GM19025 (cell line): ENCODE measurements around the gene SLC22A23.

Source experiments
- ATAC-seq: cut with Tn5 transposase; IDR thresholded peaks from one replicate; pipeline ENCODE4 v1.9.1; 2021; ENCODE audit warnings: mild to moderate bottlenecking, low read depth, moderate library complexity; ENCODE audit not compliant: unreplicated experiment

SLC22A23 gene

DNA sequence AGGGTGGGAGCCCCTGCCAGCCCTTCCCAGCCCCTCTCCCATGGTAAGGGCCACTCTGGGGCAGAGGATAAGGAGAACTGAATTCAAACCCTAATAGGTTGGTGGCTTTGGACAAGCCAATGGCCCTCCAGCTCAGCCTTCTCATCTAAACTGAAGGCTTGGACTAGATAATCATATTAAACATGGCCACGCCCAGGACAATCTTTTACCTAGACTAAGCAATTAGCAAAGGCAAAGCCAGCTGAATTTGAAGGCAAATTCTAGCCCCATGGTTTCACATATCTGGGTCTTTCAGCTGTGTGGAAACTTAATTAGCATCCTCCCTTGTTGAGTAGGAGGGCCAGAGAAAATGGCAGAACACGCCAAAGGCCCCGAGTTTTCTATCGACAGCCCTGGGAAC, 10.7 kb downstream of the SLC22A23 start:
- ATAC-seq: no peak

DNA sequence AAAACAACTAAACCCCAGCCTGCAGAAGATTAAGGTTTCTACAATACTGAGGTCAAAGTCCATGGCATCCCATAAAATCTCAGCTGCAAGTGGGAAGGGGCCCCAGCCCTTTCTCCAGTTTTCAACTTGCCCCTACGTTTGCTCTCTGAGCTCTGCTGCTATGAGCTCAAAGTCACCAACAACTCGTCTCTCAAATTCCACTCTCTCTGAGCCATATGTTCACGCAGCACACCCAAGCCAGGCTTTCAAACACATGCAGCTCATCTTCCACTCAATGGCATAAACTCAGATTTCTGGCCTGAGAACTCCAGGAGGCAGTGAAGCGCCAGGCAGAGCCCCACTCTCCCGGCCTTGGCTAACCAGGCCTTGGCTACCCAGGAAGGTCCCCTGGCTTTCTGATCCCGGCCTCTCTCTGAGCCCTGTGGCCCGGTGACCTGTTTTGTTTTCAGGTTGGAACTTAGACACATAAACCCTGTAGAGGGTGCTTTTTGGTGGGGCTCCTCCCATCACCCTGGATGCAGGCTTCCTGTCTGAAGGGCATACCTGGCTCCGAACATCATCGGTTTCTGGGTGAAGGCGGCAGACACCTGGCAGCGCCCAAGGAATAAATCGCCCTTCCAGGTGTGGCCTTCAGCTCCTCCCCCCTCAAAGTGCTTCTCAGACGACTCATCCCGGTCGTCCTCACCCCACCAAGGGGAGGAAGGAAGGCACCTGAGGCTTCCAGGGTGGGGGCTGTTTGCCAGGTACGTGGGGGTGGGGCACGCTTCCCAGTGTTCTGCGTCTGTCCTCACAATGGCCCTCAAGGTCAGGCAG, 12.4 kb downstream of the SLC22A23 start:
- no peak for ATAC-seq

DNA sequence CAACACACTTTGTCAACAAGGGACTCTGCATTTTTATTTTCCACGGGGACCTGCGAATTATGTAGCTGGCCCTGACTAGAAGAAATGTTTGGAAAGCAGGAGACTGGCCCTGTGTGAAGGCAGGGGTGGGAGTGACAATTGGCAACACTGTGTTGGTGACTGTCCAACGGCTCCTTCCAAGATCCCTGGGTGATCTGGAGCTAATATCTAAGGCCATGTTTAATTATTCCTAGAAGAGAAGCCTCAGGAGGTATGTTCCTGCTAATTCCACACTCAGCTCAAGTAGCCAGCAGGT, 13.7 kb downstream of the SLC22A23 start:
- no peak for ATAC-seq

DNA sequence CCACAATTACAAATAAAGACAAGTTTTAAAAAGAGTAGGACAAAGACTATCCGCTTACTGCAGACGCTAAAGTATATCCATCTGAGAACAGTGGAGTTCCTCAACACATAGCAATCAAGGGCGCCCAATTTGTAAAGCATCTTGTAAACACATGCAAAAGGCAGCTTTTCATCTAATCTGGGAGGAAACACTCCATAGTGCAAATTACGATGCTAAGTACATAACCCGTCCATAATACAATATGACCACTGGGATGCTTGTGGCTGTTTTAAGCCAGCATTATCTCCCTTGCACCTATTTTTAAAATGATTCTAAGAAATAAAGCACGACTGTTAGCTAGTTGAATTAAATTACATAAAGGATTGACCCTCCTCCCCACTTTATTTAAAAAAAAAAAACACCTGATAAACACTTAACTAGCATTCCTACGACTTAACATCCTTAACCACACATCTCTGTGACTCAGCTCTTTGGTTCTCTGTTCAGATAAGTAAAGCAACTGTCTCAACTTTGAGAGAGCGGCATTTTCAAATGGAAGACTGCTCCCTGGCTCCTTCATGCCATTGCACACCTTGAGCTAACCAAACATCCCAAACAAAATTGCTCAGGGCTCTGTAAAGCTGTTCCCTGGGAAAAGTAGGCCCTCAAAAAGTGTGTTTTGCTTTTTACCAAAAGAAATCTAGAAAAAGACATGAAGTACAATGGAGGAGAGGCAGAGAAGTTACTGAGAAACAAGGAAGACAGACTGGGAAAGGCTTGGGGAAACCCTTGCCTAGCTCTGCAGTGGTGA, 14.2 kb downstream of the SLC22A23 start:
- no peak for ATAC-seq

DNA sequence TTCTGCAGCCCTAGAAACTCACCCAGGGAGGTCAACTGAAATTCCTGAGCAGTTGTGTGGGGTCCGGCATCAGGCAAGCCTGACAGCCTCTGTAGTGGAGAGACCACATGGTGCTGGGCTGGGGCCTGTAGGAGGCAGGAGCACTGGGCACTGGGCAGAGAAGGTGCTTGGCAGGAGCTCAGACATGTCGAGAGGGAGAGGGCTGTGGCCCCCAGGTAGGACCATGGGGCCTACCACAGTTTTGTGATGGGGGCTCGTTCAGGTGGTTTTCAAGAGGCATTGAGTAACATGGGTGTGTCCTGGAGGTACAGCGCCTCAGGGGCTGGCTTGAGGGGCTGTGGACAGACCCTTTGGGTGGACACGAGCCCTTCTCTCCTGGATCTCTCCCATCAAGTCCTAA, 15.9 kb downstream of the SLC22A23 start:
- no peak for ATAC-seq

DNA sequence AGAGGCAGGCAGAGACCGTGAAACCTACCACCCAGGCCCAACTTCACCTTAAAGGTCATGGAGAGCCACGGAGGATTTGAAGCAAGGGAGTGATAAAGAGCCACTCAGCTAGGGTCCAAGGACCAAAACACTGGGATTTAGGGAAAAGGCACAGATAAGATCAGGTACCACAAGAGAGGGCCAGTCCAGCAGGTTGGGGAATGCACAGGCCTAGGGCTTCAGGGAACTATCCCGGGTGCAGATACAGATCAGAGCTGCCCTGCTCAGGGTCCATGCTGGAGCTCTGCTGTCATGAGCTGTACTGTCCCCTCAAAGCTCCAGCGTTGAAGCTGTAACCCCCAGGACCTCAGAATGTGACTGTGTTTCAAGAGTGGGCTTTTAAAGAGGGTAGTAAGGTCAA, 16.9 kb downstream of the SLC22A23 start:
- ATAC-seq: no peak

DNA sequence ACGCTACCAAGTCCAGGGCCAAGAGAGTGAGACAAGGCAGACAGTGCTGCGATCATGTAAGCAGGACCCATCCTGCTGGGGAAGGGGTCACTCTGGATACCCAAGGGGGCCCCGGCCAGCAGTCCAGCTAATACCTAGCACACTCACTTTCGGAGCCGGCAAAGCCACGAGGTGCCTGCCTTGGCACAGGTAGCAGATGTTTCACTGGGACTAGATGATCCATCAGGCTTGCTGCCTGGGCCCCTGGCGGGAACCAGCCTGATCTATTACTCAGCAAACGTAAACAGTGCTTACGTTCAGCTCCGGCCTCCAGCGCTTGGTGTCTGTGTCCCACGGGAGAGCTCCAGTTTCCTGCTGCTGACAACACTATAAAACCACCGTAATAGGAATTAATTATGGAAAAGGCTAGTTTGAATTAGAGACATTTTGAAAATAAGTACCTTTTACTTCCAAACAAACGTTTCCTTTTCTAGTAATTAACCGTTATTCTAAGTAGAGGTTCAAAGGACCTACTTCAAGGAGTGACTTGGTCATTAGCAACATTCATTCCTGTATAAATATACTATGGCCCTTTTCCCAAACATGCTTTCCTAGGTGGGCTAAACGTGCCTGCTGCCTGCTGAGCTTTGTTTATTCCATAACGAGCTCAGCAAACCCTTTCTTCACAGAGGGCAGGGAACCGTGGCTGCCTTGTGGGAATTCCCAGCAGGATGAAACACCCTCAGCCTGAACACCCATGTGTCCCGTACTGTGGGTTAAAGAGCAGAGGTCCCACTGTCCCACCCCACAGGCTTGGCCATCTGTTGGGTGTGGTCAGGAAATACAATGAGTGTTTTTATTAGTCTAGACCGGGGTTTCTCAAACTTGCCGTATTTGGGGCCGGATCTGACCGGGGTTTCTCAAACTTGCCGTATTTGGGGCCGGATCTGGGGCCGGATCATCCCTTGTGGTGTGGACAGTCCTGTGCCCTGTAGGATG, 18.4 kb downstream of the SLC22A23 start:
- no peak for ATAC-seq

DNA sequence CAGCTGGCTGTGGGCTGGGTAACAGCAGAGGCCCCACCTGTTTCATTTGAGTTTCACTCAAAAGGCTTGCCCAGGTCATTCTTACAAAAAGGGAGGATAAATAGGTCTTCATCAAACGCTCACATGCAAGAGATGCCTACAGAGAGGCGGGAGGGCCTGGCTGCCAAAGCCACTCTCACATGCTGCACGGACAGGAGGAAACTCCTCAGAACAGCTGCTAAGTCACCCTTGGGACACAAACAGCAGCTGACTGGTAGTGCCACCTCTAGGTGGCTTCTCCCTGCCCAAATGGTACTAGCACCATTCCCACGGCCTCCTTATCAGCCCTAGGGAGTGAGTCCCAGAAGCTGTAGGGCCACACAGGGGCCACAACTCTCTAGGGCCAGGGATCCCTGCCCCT, 23.8 kb downstream of the SLC22A23 start:
- ATAC-seq: no peak

DNA sequence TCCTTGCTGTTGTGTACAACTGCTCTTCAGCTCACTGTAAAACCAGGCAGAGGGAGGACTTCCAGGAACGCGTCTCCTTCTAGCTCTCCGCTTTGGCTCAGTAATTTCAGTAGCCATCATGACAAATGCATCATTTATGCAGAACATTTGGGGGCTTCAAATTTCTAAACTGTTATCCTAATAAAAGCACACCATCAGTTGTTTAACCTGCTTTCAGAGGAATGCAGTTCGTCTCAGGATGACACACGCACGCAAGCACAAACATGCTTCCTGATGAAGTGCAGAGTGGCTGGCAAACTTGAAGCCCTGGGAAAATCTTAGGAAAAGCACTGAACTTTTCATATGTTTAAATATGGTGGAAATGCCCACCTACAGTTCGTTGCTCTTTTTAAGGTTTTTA, 24.4 kb downstream of the SLC22A23 start:
- no peak for ATAC-seq

DNA sequence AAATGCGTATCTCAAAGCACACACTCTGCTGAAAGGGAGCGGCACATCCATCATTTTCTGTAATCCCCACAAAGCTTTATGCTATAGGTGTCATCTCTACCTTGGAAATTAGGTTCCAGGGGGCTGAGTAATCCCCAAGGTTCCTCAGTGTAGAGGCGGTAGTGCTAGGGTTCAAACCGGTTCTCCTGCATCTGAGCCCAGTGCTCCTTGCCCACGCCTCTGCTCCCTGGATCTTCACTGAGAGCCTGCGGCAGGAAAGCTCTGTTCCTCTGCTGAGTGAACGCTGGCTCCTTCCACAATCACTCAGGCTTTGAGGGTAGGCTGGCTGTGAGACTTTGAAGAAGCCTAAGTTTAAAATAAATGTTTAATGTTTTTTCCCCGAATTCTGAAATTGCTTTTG, 24.9 kb downstream of the SLC22A23 start:
- ATAC-seq: no peak

DNA sequence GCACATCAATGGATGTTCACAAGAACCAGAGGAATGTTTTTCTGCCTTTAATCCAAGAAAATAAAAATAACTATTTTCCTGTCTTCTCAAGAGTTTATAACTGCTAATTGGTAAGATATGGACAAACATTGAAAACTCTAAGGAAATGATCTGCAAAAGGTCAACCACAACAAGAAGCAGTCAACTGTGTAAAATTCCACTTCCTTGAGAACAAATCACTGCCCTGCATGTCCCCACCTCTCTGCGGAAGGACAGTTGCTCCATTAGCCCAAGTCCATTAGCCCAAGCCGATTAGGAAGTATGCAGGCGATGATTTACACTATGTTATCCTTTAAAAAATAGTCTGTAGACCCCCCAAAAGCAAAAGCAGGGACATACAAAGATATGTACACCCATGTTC, 27.6 kb downstream of the SLC22A23 start:
- ATAC-seq: no peak

DNA sequence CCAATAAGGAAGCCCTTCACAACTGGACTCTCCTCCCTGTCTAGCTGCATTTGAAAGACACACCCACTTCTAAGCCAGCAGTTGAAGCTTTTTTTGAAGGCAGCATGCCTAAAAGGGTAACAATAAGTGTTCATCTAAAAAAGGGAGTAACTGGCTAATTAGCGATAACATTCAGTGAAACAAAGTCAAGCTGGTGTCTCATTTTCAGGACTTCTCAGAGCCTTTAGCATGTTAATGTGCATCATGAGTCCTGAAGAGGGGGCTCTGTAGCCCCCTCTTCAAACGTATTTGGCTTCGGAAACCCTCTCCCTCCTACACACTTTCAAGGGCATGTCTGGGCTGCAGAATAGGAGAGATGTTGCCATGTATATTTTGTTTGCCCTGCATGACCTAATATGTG, 28.1 kb downstream of the SLC22A23 start:
- no peak for ATAC-seq

DNA sequence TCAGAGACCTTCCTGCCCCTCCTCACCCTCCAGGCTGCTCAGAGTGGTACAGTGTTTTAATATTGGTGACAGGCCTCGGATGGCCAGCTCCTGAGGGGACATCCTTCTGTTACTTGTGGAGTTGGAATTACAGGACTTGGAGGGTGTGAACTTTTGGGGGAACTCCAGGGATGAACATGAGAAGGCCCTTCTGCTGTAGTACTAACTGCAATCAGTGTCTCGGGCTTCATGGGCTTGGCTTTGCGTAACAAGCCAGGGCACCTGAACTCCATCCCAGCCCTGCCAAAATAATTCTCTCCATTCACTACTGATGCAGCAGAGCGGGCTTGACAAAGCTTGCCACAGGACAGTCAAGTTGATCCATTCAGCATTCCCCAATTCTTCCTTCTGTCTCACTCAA, 28.6 kb downstream of the SLC22A23 start:
- no peak for ATAC-seq

DNA sequence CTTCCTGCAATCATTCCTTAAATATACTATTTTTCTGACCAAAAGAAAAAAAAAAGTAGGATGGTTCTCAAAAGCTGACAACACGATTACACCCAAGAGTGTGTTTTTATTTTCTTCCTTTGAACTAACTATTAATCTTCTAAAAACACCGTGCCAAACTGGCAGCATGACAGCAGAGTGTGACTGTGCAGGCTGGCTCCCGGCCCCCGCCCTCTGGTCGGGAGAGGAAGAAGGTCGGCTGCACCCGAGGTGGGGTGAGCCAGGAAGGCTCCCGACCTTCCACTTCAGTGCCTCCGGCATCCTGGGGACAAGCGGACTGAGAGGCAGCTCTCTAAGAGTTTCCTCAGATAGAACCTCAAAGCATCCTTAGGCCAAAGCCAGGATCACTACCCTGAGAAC, 29.2 kb downstream of the SLC22A23 start:
- no peak for ATAC-seq

DNA sequence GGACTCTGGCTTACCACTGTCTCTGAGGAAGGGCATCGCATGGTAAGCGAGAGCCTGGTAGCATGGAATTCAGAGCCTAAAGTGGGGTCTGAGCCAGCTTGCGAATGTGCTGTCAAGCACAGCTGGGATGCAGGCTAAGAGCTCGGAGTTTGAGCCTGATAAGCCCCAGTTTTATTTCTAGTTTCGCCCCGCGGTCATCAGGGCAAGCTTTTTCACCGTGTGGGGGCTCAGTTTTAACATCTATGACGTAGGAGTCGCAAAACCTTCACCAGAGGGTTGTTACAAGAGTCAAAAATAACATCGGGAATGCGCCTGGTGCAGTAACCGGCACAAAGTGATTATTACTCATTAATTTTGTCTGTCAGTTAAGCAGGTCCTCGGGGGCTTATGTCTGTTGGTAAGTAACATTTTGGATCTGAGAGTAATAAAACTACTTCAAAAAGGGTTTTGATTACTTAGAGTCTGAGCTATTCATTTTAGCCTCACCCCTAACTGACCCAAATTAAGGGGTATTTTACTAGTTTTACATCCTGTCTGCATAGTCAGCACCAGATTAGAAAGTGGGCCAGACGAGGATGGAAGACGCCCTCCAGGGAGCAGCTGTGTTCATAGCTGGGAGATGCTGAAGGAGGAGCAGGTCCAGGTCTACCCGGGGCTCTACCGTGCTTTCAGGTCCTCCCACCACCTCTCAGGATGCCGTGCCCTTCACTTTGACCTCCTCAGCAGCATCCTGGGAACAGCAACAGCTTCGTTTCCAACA, 29.7 kb downstream of the SLC22A23 start:
- ATAC-seq: no peak

DNA sequence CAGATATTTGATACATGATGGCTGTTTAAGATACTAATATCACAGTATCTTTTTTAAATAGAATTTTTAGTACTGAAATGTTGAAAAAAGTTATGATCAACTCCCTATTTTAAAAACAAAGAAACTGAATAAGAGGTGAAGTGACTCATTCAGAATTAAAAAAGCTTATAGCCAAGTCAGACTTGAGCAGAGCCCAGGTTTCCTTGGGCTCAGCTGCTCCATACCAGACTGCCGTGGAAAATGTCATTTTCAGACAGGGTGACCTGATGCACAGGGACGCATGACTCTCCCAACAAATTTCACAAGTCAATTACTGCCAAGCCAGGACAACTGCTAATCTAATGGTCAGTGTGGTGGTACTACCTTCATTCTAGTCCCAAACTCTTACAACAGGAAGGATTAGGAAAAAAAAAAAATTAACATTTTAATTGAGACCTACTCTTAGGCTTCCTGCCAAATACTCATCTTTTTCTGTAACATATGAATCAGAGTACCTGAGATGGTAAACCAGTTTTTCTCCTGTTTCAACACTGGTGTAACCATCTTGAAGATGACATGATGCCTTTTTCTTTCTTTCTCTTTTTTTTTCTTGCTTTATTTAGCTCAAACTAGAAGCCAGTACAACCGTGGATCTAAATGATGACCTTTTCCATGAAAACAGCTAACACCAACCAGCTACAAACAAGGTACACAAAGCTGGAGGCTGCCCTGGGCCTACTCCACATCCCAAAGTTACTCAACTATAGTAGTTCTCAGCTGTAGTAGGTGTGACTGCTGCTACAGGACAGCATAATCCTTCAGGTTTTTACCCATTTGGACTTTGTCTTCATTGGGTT, 30.5 kb downstream of the SLC22A23 start:
- ATAC-seq: no peak

DNA sequence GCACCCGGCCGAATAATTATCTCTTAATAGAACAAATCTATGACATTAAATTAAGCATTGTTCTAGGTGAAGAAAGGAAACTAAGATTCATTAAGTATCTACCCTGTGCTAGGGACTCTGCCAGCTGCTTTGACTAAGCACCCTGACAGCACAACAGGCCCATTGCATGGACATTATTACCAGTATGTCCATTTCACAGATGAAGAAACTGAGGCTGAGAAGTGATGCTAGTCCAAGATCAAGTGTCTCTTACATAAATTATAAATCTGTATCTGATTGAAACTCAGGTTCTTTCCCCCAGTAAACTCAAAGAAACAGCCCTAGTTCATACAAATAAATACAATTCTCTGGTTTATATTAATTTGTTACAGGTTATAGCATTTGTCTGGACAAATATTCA, 31.3 kb downstream of the SLC22A23 start:
- ATAC-seq: no peak

DNA sequence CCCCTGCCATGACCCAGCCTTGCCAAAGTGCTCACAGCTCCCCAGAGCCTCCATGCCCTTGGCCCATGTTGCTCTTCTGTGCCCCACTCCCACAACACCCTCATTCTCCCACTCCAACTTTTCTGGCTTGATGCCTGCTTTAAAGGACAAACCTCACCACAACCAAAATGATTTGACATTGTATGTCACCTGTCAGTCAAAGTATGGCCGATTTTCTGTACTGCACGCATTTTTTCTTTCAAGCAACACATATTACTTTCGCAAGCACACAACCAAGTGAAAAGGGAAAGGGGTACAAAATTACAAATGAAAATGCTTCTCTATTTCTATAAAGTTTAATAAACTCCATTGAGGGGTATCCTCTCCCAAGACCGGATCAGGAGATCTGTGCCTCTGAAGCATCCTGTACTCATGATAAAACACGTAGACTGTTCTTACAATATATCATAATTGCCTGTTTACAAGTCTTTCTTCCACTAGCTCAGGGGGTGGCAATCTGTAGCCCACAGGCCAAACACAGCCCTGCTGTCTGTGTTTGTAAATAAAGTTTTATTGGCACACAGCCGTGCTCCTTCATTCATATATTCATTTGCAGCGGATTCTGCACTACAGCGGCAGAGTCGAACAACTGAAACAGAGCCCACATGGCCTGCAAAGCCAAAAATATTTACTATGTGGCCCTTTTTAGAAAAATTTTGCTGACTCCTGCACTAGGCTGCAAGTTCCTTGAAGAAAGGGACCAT, 32.5 kb downstream of the SLC22A23 start:
- no peak for ATAC-seq
